ENCODE measurements around the gene TWIST2. TPM values are rescaled to one million over a fixed set of nuclear protein-coding genes. Genes with fewer than 3 reads are reported as not detected.

Gene TWIST2
- total and polyA plus RNA-seq, 9 donors = 14.2 to 104 (median 32.7) TPM

- Histone ChIP-seq H3K27me3 (no peaks in the 10 kb centered on the region), H3K9me3 (no peaks in the 10 kb centered on the region), H3K4me1 (ENCODE audit: insufficient read depth) (peaks cover 30% of the 10 kb centered on the region), H3K36me3 (no peaks in the 10 kb centered on the region), H3K4me3 (no peak overlapping the region), H3K27ac (no peak overlapping the region)
- 62 to 82% (median 75%) methylated on average over 5 to 7 of the region's 7 CpGs for WGBS, 3 donors
- TF ChIP-seq EP300 (IDR thresholded peaks at IDR 0.05) (no peak), POLR2A (IDR thresholded peaks at IDR 0.05) (no peak), CTCF (IDR thresholded peaks at IDR 0.05) (no peak)
- peak in 2 of 5 donors; percentile 26 to 40 for DNase-seq
- intact Hi-C loops (cut with DNase I) = no loop called here
Measured at GRCh38 chr2:238897911-238898311, 50.0 kb downstream of the TWIST2 start.

GRCh38 chr2:238898534-238899281, 50.8 kb downstream of the TWIST2 start:
- TF ChIP-seq POLR2A (IDR thresholded peaks at IDR 0.05) (no peak), CTCF (IDR thresholded peaks at IDR 0.05) (no peak), EP300 (IDR thresholded peaks at IDR 0.05) (no peak)
- intact Hi-C loops (cut with DNase I) = no loop called here
- WGBS, 3 donors = 91 to 93% (median 92%) methylated on average over 22 of the region's 22 CpGs

GRCh38 chr2:238899386-238899785, 51.5 kb downstream of the TWIST2 start:
- Histone ChIP-seq H3K4me3 (no peak overlapping the region), H3K9me3 (no peaks in the 10 kb centered on the region), H3K36me3 (no peaks in the 10 kb centered on the region), H3K27me3 (no peaks in the 10 kb centered on the region), H3K4me1 (ENCODE audit: insufficient read depth) (peaks cover 30% of the 10 kb centered on the region), H3K27ac (no peak overlapping the region)
- no peak for DNase-seq
- TF ChIP-seq CTCF (IDR thresholded peaks at IDR 0.05) (no peak), POLR2A (IDR thresholded peaks at IDR 0.05) (no peak), EP300 (IDR thresholded peaks at IDR 0.05) (no peak)
- 83 to 93% (median 91%) methylated on average over 7 of the region's 7 CpGs for WGBS, 3 donors
- intact Hi-C loops (cut with DNase I) = no loop called here

More at GRCh38 chr2:238898534-238899281, 50.8 kb downstream of the TWIST2 start:
- H3K36me3 ChIP-seq = no peaks in the 10 kb centered on the region
- peaks cover 30% of the 10 kb centered on the region for H3K4me1 ChIP-seq (ENCODE audit: insufficient read depth)
- DNase-seq = peak in 1 of 5 donors; percentile 21
- H3K9me3 ChIP-seq = no peaks in the 10 kb centered on the region
- H3K27me3 ChIP-seq = no peaks in the 10 kb centered on the region
- no peak overlapping the region for H3K27ac ChIP-seq
- no peak overlapping the region for H3K4me3 ChIP-seq

- H3K9me3 ChIP-seq = no peaks in the 10 kb centered on the region
- H3K27me3 ChIP-seq = no peaks in the 10 kb centered on the region
- no peak overlapping the region for H3K4me3 ChIP-seq
- intact Hi-C loops (cut with DNase I) = no loop called here
- peaks cover 28% of the 10 kb centered on the region for H3K4me1 ChIP-seq (ENCODE audit: insufficient read depth)
- peak in 1 of 5 donors; percentile 29 for DNase-seq
- TF ChIP-seq EP300 (IDR thresholded peaks at IDR 0.05) = no peak
- no peak for TF ChIP-seq POLR2A (IDR thresholded peaks at IDR 0.05)
- no peak for TF ChIP-seq CTCF (IDR thresholded peaks at IDR 0.05)
- H3K36me3 ChIP-seq = no peaks in the 10 kb centered on the region
- H3K27ac ChIP-seq = no peak overlapping the region
- 40 to 61% (median 58%) methylated on average over 7 of the region's 7 CpGs for WGBS, 3 donors
Measured at GRCh38 chr2:238900511-238900910, 52.6 kb downstream of the TWIST2 start.
